HEK293T (cell line): Measurements from ENCODE around the gene PHACTR3.

Experiments
- ARNT ChIP-seq: fragments of 450-650 bp; IDR thresholded peaks from 2 replicates; pipeline ENCODE4 v1.6.1; 2017; ENCODE audit warnings: mild to moderate bottlenecking
- BHLHE40 ChIP-seq: fragments of 450-650 bp; IDR thresholded peaks from 2 replicates; pipeline ENCODE4 v1.6.1; 2016; ENCODE audit warnings: mild to moderate bottlenecking, moderate library complexity, borderline replicate concordance
- FOXA1 ChIP-seq: fragments of 450-650 bp; IDR thresholded peaks from 2 replicates; pipeline ENCODE4 v1.6.1; 2016; ENCODE audit warnings: mild to moderate bottlenecking
- HDGF ChIP-seq: fragments of 450-650 bp; IDR thresholded peaks from 2 replicates; pipeline ENCODE4 v1.6.1; 2017; ENCODE audit warnings: antibody characterized with exemption, borderline replicate concordance
- L3MBTL2 ChIP-seq: fragments of 450-650 bp; conservative IDR thresholded peaks from 2 replicates; pipeline ENCODE4 v1.6.1; 2016; ENCODE audit warnings: mild to moderate bottlenecking
- LEF1 ChIP-seq: fragments of 450-650 bp; IDR thresholded peaks from 2 replicates; pipeline ENCODE4 v1.6.1; 2017; ENCODE audit warnings: mild to moderate bottlenecking, borderline replicate concordance
- NFRKB ChIP-seq: fragments of 450-650 bp; IDR thresholded peaks from 2 replicates; pipeline ENCODE4 v1.6.1; 2016; ENCODE audit warnings: mild to moderate bottlenecking, moderate library complexity
- SP1 ChIP-seq: fragments of 450-650 bp; IDR thresholded peaks from 2 replicates; pipeline ENCODE4 v1.6.1; 2017
- TARDBP ChIP-seq: fragments of 450-650 bp; IDR thresholded peaks from 2 replicates; pipeline ENCODE4 v1.6.1; 2016

- TF ChIP-seq BHLHE40 (no peak), TARDBP (no peak), FOXA1 (no peak), NFRKB (no peak), HDGF (no peak), SP1 (no peak), LEF1 (no peak), L3MBTL2 (no peak), ARNT (no peak)
Measured at GRCh38 chr20:59790346-59790745, 186.0 kb downstream of the PHACTR3 start.
